ENCODE results near the gene DMRTC1B.
"Not testable (repeated sequence)": the region's sequence is repeated elsewhere in the genome, so short reads cannot be mapped to it uniquely, and the experiment has no call there.

Gene DMRTC1B

GRCh38 chrX:72745546-72745945 lies 31.1 kb upstream of the DMRTC1B start:
- H3K27ac ChIP-seq (ENCODE audit: extremely low read depth, low read depth, low read length); H3K36me3 ChIP-seq (ENCODE audit: control insufficient read depth in 2 of 2, insufficient read depth in 1 of 2, low read length in 2 of 2); POLR2A ChIA-PET; H3K4me1 ChIP-seq (ENCODE audit: control insufficient read depth, insufficient read depth, low read length); CTCF ChIA-PET; H3K4me3 ChIP-seq (ENCODE audit: low read depth, low read length); H3K9me3 ChIP-seq (ENCODE audit: control insufficient read depth, insufficient read depth, low read depth, low read length): not testable (repeated sequence)

GRCh38 chrX:72748545-72748944 lies 28.1 kb upstream of the DMRTC1B start:
- H3K4me3 ChIP-seq (ENCODE audit: low read depth, low read length); H3K36me3 ChIP-seq (ENCODE audit: control insufficient read depth in 2 of 2, insufficient read depth in 1 of 2, low read length in 2 of 2); H3K27ac ChIP-seq (ENCODE audit: extremely low read depth, low read depth, low read length); CTCF ChIA-PET; H3K9me3 ChIP-seq (ENCODE audit: control insufficient read depth, insufficient read depth, low read depth, low read length); H3K4me1 ChIP-seq (ENCODE audit: control insufficient read depth, insufficient read depth, low read length); POLR2A ChIA-PET: not testable (repeated sequence)

GRCh38 chrX:72760454-72760853 lies 16.2 kb upstream of the DMRTC1B start:
- H3K27ac ChIP-seq (ENCODE audit: extremely low read depth, low read depth, low read length); H3K4me3 ChIP-seq (ENCODE audit: low read depth, low read length); H3K36me3 ChIP-seq (ENCODE audit: control insufficient read depth in 2 of 2, insufficient read depth in 1 of 2, low read length in 2 of 2); H3K4me1 ChIP-seq (ENCODE audit: control insufficient read depth, insufficient read depth, low read length); POLR2A ChIA-PET; H3K9me3 ChIP-seq (ENCODE audit: control insufficient read depth, insufficient read depth, low read depth, low read length); CTCF ChIA-PET: not testable (repeated sequence)

GRCh38 chrX:72777467-72777790 lies 739 bp downstream of the DMRTC1B start:
- POLR2A ChIA-PET; H3K36me3 ChIP-seq (ENCODE audit: control insufficient read depth in 2 of 2, insufficient read depth in 1 of 2, low read length in 2 of 2); H3K4me1 ChIP-seq (ENCODE audit: control insufficient read depth, insufficient read depth, low read length); H3K27ac ChIP-seq (ENCODE audit: extremely low read depth, low read depth, low read length); H3K9me3 ChIP-seq (ENCODE audit: control insufficient read depth, insufficient read depth, low read depth, low read length); H3K4me3 ChIP-seq (ENCODE audit: low read depth, low read length); CTCF ChIA-PET: not testable (repeated sequence)

GRCh38 chrX:72778146-72778545 lies 1.5 kb downstream of the DMRTC1B start:
- POLR2A ChIA-PET; H3K9me3 ChIP-seq (ENCODE audit: control insufficient read depth, insufficient read depth, low read depth, low read length); H3K4me3 ChIP-seq (ENCODE audit: low read depth, low read length); CTCF ChIA-PET; H3K4me1 ChIP-seq (ENCODE audit: control insufficient read depth, insufficient read depth, low read length); H3K27ac ChIP-seq (ENCODE audit: extremely low read depth, low read depth, low read length); H3K36me3 ChIP-seq (ENCODE audit: control insufficient read depth in 2 of 2, insufficient read depth in 1 of 2, low read length in 2 of 2): not testable (repeated sequence)

GRCh38 chrX:72782560-72782959 lies 5.9 kb downstream of the DMRTC1B start, which contains the start of gene FAM236B:
Gene FAM236B, minus strand, starts transcription at chrX:72782660. Its CDS starts 100 bp downstream, at chrX:72782560.
- POLR2A ChIA-PET; CTCF ChIA-PET; H3K36me3 ChIP-seq (ENCODE audit: control insufficient read depth in 2 of 2, insufficient read depth in 1 of 2, low read length in 2 of 2); H3K9me3 ChIP-seq (ENCODE audit: control insufficient read depth, insufficient read depth, low read depth, low read length); H3K27ac ChIP-seq (ENCODE audit: extremely low read depth, low read depth, low read length); H3K4me3 ChIP-seq (ENCODE audit: low read depth, low read length); H3K4me1 ChIP-seq (ENCODE audit: control insufficient read depth, insufficient read depth, low read length): not testable (repeated sequence)

- H3K36me3 ChIP-seq (ENCODE audit: control insufficient read depth in 2 of 2, insufficient read depth in 1 of 2, low read length in 2 of 2); H3K9me3 ChIP-seq (ENCODE audit: control insufficient read depth, insufficient read depth, low read depth, low read length); CTCF ChIA-PET; H3K4me3 ChIP-seq (ENCODE audit: low read depth, low read length); H3K4me1 ChIP-seq (ENCODE audit: control insufficient read depth, insufficient read depth, low read length); POLR2A ChIA-PET; H3K27ac ChIP-seq (ENCODE audit: extremely low read depth, low read depth, low read length): not testable (repeated sequence)
Observed at GRCh38 chrX:72783365-72783936, 6.8 kb downstream of the DMRTC1B start.

- POLR2A ChIA-PET; H3K4me3 ChIP-seq (ENCODE audit: low read depth, low read length); H3K36me3 ChIP-seq (ENCODE audit: control insufficient read depth in 2 of 2, insufficient read depth in 1 of 2, low read length in 2 of 2); CTCF ChIA-PET; H3K27ac ChIP-seq (ENCODE audit: extremely low read depth, low read depth, low read length); H3K4me1 ChIP-seq (ENCODE audit: control insufficient read depth, insufficient read depth, low read length); H3K9me3 ChIP-seq (ENCODE audit: control insufficient read depth, insufficient read depth, low read depth, low read length): not testable (repeated sequence)
Observed at GRCh38 chrX:72783964-72784363, 7.3 kb downstream of the DMRTC1B start.

GRCh38 chrX:72788142-72788541 lies 11.5 kb downstream of the DMRTC1B start:
- H3K4me1 ChIP-seq (ENCODE audit: control insufficient read depth, insufficient read depth, low read length); H3K9me3 ChIP-seq (ENCODE audit: control insufficient read depth, insufficient read depth, low read depth, low read length); POLR2A ChIA-PET; H3K27ac ChIP-seq (ENCODE audit: extremely low read depth, low read depth, low read length); H3K36me3 ChIP-seq (ENCODE audit: control insufficient read depth in 2 of 2, insufficient read depth in 1 of 2, low read length in 2 of 2); H3K4me3 ChIP-seq (ENCODE audit: low read depth, low read length); CTCF ChIA-PET: not testable (repeated sequence)

- H3K27ac ChIP-seq (ENCODE audit: extremely low read depth, low read depth, low read length); CTCF ChIA-PET; H3K4me1 ChIP-seq (ENCODE audit: control insufficient read depth, insufficient read depth, low read length); POLR2A ChIA-PET; H3K36me3 ChIP-seq (ENCODE audit: control insufficient read depth in 2 of 2, insufficient read depth in 1 of 2, low read length in 2 of 2); H3K9me3 ChIP-seq (ENCODE audit: control insufficient read depth, insufficient read depth, low read depth, low read length); H3K4me3 ChIP-seq (ENCODE audit: low read depth, low read length): not testable (repeated sequence)
Observed at GRCh38 chrX:72790390-72790789, 13.7 kb downstream of the DMRTC1B start.

- H3K36me3 ChIP-seq (ENCODE audit: control insufficient read depth in 2 of 2, insufficient read depth in 1 of 2, low read length in 2 of 2); H3K4me1 ChIP-seq (ENCODE audit: control insufficient read depth, insufficient read depth, low read length); H3K27ac ChIP-seq (ENCODE audit: extremely low read depth, low read depth, low read length); H3K9me3 ChIP-seq (ENCODE audit: control insufficient read depth, insufficient read depth, low read depth, low read length); CTCF ChIA-PET; POLR2A ChIA-PET; H3K4me3 ChIP-seq (ENCODE audit: low read depth, low read length): not testable (repeated sequence)
Observed at GRCh38 chrX:72808110-72808509, 31.4 kb downstream of the DMRTC1B start, which contains the start of gene FAM236D. Gene FAM236D, minus strand, starts transcription at chrX:72808210. Its CDS starts 100 bp downstream, at chrX:72808110.

GRCh38 chrX:72830701-72831100 lies 54.0 kb downstream of the DMRTC1B start:
- POLR2A ChIA-PET; H3K27ac ChIP-seq (ENCODE audit: extremely low read depth, low read depth, low read length); H3K4me1 ChIP-seq (ENCODE audit: control insufficient read depth, insufficient read depth, low read length); H3K4me3 ChIP-seq (ENCODE audit: low read depth, low read length); H3K9me3 ChIP-seq (ENCODE audit: control insufficient read depth, insufficient read depth, low read depth, low read length); CTCF ChIA-PET; H3K36me3 ChIP-seq (ENCODE audit: control insufficient read depth in 2 of 2, insufficient read depth in 1 of 2, low read length in 2 of 2): not testable (repeated sequence)

Data from HEK293 (cell line).